22Rv1 (cell line): ENCODE measurements around the gene NIPBL.

Experiments used
- H3K27ac ChIP-seq: fragments of 450-650 bp; 2 replicates; pipeline ENCODE4 v1.5.1; 2017
- CTCF ChIP-seq: fragments of 450-650 bp; IDR thresholded peaks from 2 replicates; pipeline ENCODE4 v1.5.1; 2017; ENCODE audit warnings: mild to moderate bottlenecking
- ZFX ChIP-seq: fragments of 450-650 bp; IDR thresholded peaks from 2 replicates; pipeline ENCODE4 v1.6.1; 2017; ENCODE audit warnings: antibody characterized with exemption, borderline replicate concordance

NIPBL gene

GRCh38 chr5:36953043-36953442 is 76.5 kb downstream of the NIPBL start:
- TF ChIP-seq ZFX, result no peak
- TF ChIP-seq CTCF, result no peak

GRCh38 chr5:36957953-36958537 is 81.5 kb downstream of the NIPBL start:
- no peak overlapping the region for H3K27ac ChIP-seq
- no peak for TF ChIP-seq ZFX
- no peak for TF ChIP-seq CTCF

More at GRCh38 chr5:36953043-36953442, 76.5 kb downstream of the NIPBL start:
- H3K27ac ChIP-seq, result no peak overlapping the region

GRCh38 chr5:36958612-36959011 is 82.0 kb downstream of the NIPBL start:
- no peak overlapping the region for H3K27ac ChIP-seq
- TF ChIP-seq CTCF (no peak), ZFX (no peak)

GRCh38 chr5:36965179-36965578 is 88.6 kb downstream of the NIPBL start:
- no peak for TF ChIP-seq ZFX
- no peak for TF ChIP-seq CTCF
- H3K27ac ChIP-seq, result no peak overlapping the region

- H3K27ac ChIP-seq, result no peak overlapping the region
- TF ChIP-seq ZFX, result no peak
- TF ChIP-seq CTCF, result no peak
These were observed 93.3 kb downstream of the NIPBL start for GRCh38 chr5:36969700-36970395.

- no peak for TF ChIP-seq ZFX
- TF ChIP-seq CTCF, result no peak
- no peak overlapping the region for H3K27ac ChIP-seq
These were observed 101.6 kb downstream of the NIPBL start for GRCh38 chr5:36978196-36978595.

GRCh38 chr5:36982146-36982545 is 105.6 kb downstream of the NIPBL start:
- no peak overlapping the region for H3K27ac ChIP-seq
- TF ChIP-seq ZFX, result no peak
- no peak for TF ChIP-seq CTCF
